ENCODE measurements around the gene ST7. TPM values are rescaled to one million over a fixed set of nuclear protein-coding genes. Genes with fewer than 3 reads are reported as not detected.

Gene ST7
- total and polyA plus RNA-seq, 2 of the 8 experiments (the other 6 are each of a cell fraction or from before 2014, with no cell fraction given): 16.3 to 18.0 TPM

DNA sequence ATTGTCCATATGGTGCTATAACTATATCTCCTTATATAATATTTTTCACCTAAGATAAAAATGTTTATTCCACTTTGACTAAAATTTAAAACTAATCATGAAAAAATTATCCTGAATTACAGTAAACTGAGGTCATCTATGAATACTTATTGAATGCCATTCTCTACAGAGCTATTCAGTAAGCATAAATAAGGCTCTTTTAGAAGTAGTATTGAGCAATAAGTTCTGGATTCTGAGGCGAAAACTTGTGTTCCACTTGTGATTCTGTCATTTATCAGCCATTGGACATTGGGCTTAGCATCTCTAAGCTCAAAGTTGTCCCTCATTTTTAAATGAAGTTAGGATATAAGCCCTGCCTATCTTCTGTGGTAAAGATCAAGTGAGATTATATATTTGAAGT, 238.8 kb downstream of the ST7 start:
- Histone ChIP-seq H3K14ac (ENCODE audit: insufficient read length) (no peak overlapping the region), H2AK5ac (ENCODE audit: low read depth, low read length) (no peak overlapping the region)

More for the DNA sequence above, 238.8 kb downstream of the ST7 start:
- Histone ChIP-seq H3K23ac (ENCODE audit: insufficient read length) (no peak overlapping the region), H3K4me1 (replicated peaks in 1 of 4; ENCODE audit: control insufficient read depth in 3 of 4, insufficient read depth in 4 of 4, low read length in 3 of 4) (no peaks in the 10 kb centered on the region), H3K27ac (ENCODE audit: low read depth, low read length) (no peak overlapping the region), H4K5ac (ENCODE audit: insufficient read length, low read depth, low read length) (no peak overlapping the region), H3K9me3 (ENCODE audit: insufficient read depth in 2 of 2, low read depth in 1 of 2, low read length in 1 of 2) (no peaks in the 10 kb centered on the region), H3K79me1 (ENCODE audit: low read depth, low read length) (no peaks in the 10 kb centered on the region), H3K18ac (ENCODE audit: extremely low read depth, low read length) (no peak overlapping the region), H2BK15ac (ENCODE audit: low read length) (no peak overlapping the region), H3K9ac (replicated peaks in 1 of 4; ENCODE audit: extremely low read depth in 1 of 4, low read depth in 3 of 4, low read length in 3 of 4) (no peak overlapping the region), H4K8ac (ENCODE audit: extremely low read depth, insufficient read depth, low read length) (no peak overlapping the region), H3K4me2 (ENCODE audit: insufficient read depth in 1 of 2, low read depth in 2 of 2, low read length in 2 of 2) (no peak overlapping the region), H3K4ac (replicated peaks; ENCODE audit: insufficient read length, low read depth, low read length) (no peak overlapping the region), H4K91ac (replicated peaks; ENCODE audit: insufficient read length, low read length) (no peak overlapping the region), H3K4me3 (ENCODE audit: extremely low read depth in 1 of 4, insufficient read depth in 2 of 4, low read depth in 3 of 4, low read length in 4 of 4) (no peak overlapping the region), H3K27me3 (replicated peaks in 1 of 4; ENCODE audit: control insufficient read depth in 3 of 4, extremely low read depth in 1 of 4, insufficient read depth in 3 of 4, low read length in 3 of 4) (no peaks in the 10 kb centered on the region), H2BK12ac (ENCODE audit: low read depth, low read length) (no peak overlapping the region), H2BK120ac (replicated peaks; ENCODE audit: low read depth, low read length) (no peak overlapping the region), H2AFZ (ENCODE audit: low read length) (no peak overlapping the region), H3K36me3 (ENCODE audit: control insufficient read depth in 2 of 4, insufficient read depth in 4 of 4, low read length in 3 of 4) (no peaks in the 10 kb centered on the region), H4K20me1 (replicated peaks in 1 of 2; ENCODE audit: control insufficient read depth in 1 of 2, insufficient read depth in 2 of 2, low read length in 2 of 2) (no peaks in the 10 kb centered on the region), H2BK20ac (ENCODE audit: low read length) (no peak overlapping the region), H2BK5ac (ENCODE audit: low read depth, low read length) (no peak overlapping the region), H3K56ac (replicated peaks; ENCODE audit: insufficient read length, low read depth, low read length) (no peak overlapping the region), H3K79me2 (ENCODE audit: control insufficient read depth in 1 of 2, insufficient read depth in 2 of 2, low read length in 2 of 2) (no peaks in the 10 kb centered on the region), H3K23me2 (ENCODE audit: low read depth, low read length) (no peaks in the 10 kb centered on the region)
- 88% methylated on average over 1 of the region's 1 CpG; no CpG with 5 or more reads in 1 of the 2 experiments for WGBS, 2 experiments (ENCODE audit: extremely low coverage in 1 of 2, insufficient coverage in 1 of 2, insufficient read length in 1 of 2, insufficient replicate concordance in 2 of 2, low coverage in 1 of 2, low lambda C conversion rate in 2 of 2, missing lambda C conversion rate in 1 of 2)
- no peak for TF ChIP-seq TBP (IDR thresholded peaks at IDR 0.05; ENCODE audit: low read depth, low read length)
- TF ChIP-seq YY1 (IDR thresholded peaks at IDR 0.05; ENCODE audit: low read depth, low read length): no peak
- TF ChIP-seq, protein P1, sequence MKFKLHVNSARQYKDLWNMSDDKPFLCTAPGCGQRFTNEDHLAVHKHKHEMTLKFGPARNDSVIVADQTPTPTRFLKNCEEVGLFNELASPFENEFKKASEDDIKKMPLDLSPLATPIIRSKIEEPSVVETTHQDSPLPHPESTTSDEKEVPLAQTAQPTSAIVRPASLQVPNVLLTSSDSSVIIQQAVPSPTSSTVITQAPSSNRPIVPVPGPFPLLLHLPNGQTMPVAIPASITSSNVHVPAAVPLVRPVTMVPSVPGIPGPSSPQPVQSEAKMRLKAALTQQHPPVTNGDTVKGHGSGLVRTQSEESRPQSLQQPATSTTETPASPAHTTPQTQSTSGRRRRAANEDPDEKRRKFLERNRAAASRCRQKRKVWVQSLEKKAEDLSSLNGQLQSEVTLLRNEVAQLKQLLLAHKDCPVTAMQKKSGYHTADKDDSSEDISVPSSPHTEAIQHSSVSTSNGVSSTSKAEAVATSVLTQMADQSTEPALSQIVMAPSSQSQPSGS (IDR thresholded peaks at IDR 0.05; ENCODE audit: low read length): no peak
- TF ChIP-seq CEBPB (IDR thresholded peaks at IDR 0.05; ENCODE audit: low read depth, low read length): no peak
- no peak for TF ChIP-seq EGR1 (IDR thresholded peaks at IDR 0.05; ENCODE audit: borderline replicate concordance, low read depth, low read length)
- TF ChIP-seq NRF1 (IDR thresholded peaks at IDR 0.05; ENCODE audit: low read depth, low read length): no peak
- TF ChIP-seq KDM4A (IDR thresholded peaks at IDR 0.05; ENCODE audit: low read depth, low read length, severe bottlenecking): no peak
- no peak for TF ChIP-seq USF2 (IDR thresholded peaks at IDR 0.05; ENCODE audit: low read length)
- TF ChIP-seq POU5F1 (IDR thresholded peaks at IDR 0.05; ENCODE audit: low read depth, low read length): no peak
- no peak for TF ChIP-seq SP4 (IDR thresholded peaks at IDR 0.05; ENCODE audit: low read length)
- no peak for TF ChIP-seq POLR2A (IDR thresholded peaks at IDR 0.05; ENCODE audit: control extremely low read depth in 1 of 2, low read depth in 2 of 2, low read length in 2 of 2)
- TF ChIP-seq EP300 (IDR thresholded peaks at IDR 0.05; ENCODE audit: borderline replicate concordance in 1 of 2, low read depth in 2 of 2, low read length in 2 of 2): no peak
- CTCF ChIA-PET (ENCODE audit: partially characterized antibody): no interaction called here
- DNase-seq (ENCODE audit: low read depth in 1 of 2, low spot score in 2 of 2) (no peak), FAIRE-seq (no peak)
- POLR2A ChIA-PET (ENCODE audit: partially characterized antibody): no interaction called here

All from H1 (cell line).